Mesenchymal stem cell (in vitro differentiated cells and primary cell): ENCODE data around the gene SLC12A6.
A peak's percentile ranks its signal among the peaks of the same experiment; 100 is the strongest.

Experiments
- DNase-seq: peaks from one replicate; pipeline ENCODE4 v3.0.0-alpha.2; 2013
- H2AFZ ChIP-seq: one replicate; pipeline ENCODE4 v1.6.1; 2013; ENCODE audit warnings: low read depth, mild to moderate bottlenecking, control low read depth, inconsistent platforms, low read length, moderate library complexity
- H2AK5ac ChIP-seq: 2 replicates; pipeline ENCODE4 v1.6.1; 2013; ENCODE audit warnings: low read length, moderate library complexity, mild to moderate bottlenecking, inconsistent platforms; ENCODE audit not compliant: severe bottlenecking
- H2BK120ac ChIP-seq: one replicate; pipeline ENCODE4 v1.6.1; 2013; ENCODE audit warnings: low read depth, mild to moderate bottlenecking, inconsistent platforms, low read length, moderate library complexity
- H2BK12ac ChIP-seq, 2 experiments: one replicate each; pipeline ENCODE4 v1.6.1; 2013; ENCODE audit warnings: inconsistent platforms in 2 of 2, low read length in 2 of 2, mild to moderate bottlenecking in 2 of 2, moderate library complexity in 2 of 2, control low read depth in 1 of 2
- H2BK15ac ChIP-seq: one replicate; pipeline ENCODE4 v1.6.1; 2013; ENCODE audit warnings: mild to moderate bottlenecking, low read depth, inconsistent platforms; ENCODE audit not compliant: poor library complexity, severe bottlenecking
- H2BK5ac ChIP-seq: 2 replicates; pipeline ENCODE4 v1.6.1; 2013; ENCODE audit warnings: low read depth, mild to moderate bottlenecking, low read length, control low read depth, inconsistent platforms; ENCODE audit not compliant: poor library complexity, severe bottlenecking
- H3K14ac ChIP-seq, 2 experiments: one replicate each; pipeline ENCODE4 v1.6.1; 2013; ENCODE audit warnings: inconsistent platforms in 2 of 2, low read length in 2 of 2, control low read depth in 1 of 2, mild to moderate bottlenecking in 1 of 2, moderate library complexity in 1 of 2
- H3K18ac ChIP-seq, 2 experiments: one replicate each; pipeline ENCODE4 v1.6.1; 2013; ENCODE audit warnings: inconsistent platforms in 2 of 2, low read length in 2 of 2, control low read depth in 1 of 2, low read depth in 1 of 2, mild to moderate bottlenecking in 1 of 2
- H3K23ac ChIP-seq, 2 experiments: one replicate each; pipeline ENCODE4 v1.6.1; 2013; ENCODE audit warnings: inconsistent platforms in 2 of 2, low read length in 2 of 2, mild to moderate bottlenecking in 2 of 2, moderate library complexity in 2 of 2, control low read depth in 1 of 2
- H3K27ac ChIP-seq: 2 replicates; pipeline ENCODE4 v1.5.1; 2013; ENCODE audit warnings: mild to moderate bottlenecking, moderate library complexity, low read length, control low read depth, inconsistent platforms; ENCODE audit not compliant: poor library complexity, severe bottlenecking
- H3K27me3 ChIP-seq, 2 experiments: 2 replicates each; pipeline versions ENCODE4 v1.6.1 to v1.7.0; 2013; ENCODE audit warnings: low read length in 2 of 2, mild to moderate bottlenecking in 2 of 2, moderate library complexity in 2 of 2, control low read depth in 1 of 2, inconsistent platforms in 1 of 2; ENCODE audit not compliant: control insufficient read depth in 1 of 2, insufficient read depth in 1 of 2
- H3K36me3 ChIP-seq, 2 experiments: 2 replicates each; pipeline versions ENCODE4 v1.6.1 to v1.7.0; 2013; ENCODE audit warnings: low read length in 2 of 2, control low read depth in 1 of 2, inconsistent platforms in 1 of 2, low read depth in 1 of 2, mild to moderate bottlenecking in 1 of 2; ENCODE audit not compliant: insufficient read depth in 2 of 2, control insufficient read depth in 1 of 2
- H3K4ac ChIP-seq, 2 experiments: one replicate each; pipeline ENCODE4 v1.6.1; 2013; ENCODE audit warnings: inconsistent platforms in 2 of 2, low read length in 2 of 2, mild to moderate bottlenecking in 2 of 2, moderate library complexity in 2 of 2, control low read depth in 1 of 2, low read depth in 1 of 2
- H3K4me1 ChIP-seq: 2 replicates; pipeline ENCODE4 v1.6.1; 2013; ENCODE audit warnings: low read depth, low read length, control low read depth; ENCODE audit not compliant: control insufficient read depth, insufficient read depth
- H3K4me2 ChIP-seq: 2 replicates; pipeline ENCODE4 v1.6.1; 2013; ENCODE audit warnings: low read length, mild to moderate bottlenecking, inconsistent platforms; ENCODE audit not compliant: poor library complexity, severe bottlenecking
- H3K4me3 ChIP-seq, 2 experiments: 2 replicates each; pipeline versions ENCODE4 v1.5.1 to v1.7.0; 2013; ENCODE audit warnings: low read length in 2 of 2, mild to moderate bottlenecking in 2 of 2, control low read depth in 1 of 2, low read depth in 1 of 2; ENCODE audit not compliant: insufficient read depth in 1 of 2
- H3K79me1 ChIP-seq: replicated peaks from 2 replicates; pipeline ENCODE4 v1.6.1; 2013; ENCODE audit warnings: mild to moderate bottlenecking, control low read depth, low read length, inconsistent platforms; ENCODE audit not compliant: poor library complexity, severe bottlenecking
- H3K9ac ChIP-seq: 2 replicates; pipeline ENCODE4 v1.7.0; 2013; ENCODE audit warnings: mild to moderate bottlenecking, low read length, moderate library complexity
- H3K9me3 ChIP-seq: 2 replicates; pipeline ENCODE4 v1.7.0; 2013; ENCODE audit warnings: mild to moderate bottlenecking, low read length; ENCODE audit not compliant: control insufficient read depth
- H4K8ac ChIP-seq: one replicate; pipeline ENCODE4 v1.6.1; 2013; ENCODE audit warnings: inconsistent platforms, mild to moderate bottlenecking, low read length, moderate library complexity
- H4K91ac ChIP-seq: one replicate; pipeline ENCODE4 v1.6.1; 2013; ENCODE audit warnings: mild to moderate bottlenecking, low read length, inconsistent platforms
- WGBS: methylation state at CpG from one replicate; pipeline ENCODE4 v1.1.7; 2013; ENCODE audit warnings: mixed read lengths; 5-methylcytosine and 5-hydroxymethylcytosine counted together

The SLC12A6 gene

DNA sequence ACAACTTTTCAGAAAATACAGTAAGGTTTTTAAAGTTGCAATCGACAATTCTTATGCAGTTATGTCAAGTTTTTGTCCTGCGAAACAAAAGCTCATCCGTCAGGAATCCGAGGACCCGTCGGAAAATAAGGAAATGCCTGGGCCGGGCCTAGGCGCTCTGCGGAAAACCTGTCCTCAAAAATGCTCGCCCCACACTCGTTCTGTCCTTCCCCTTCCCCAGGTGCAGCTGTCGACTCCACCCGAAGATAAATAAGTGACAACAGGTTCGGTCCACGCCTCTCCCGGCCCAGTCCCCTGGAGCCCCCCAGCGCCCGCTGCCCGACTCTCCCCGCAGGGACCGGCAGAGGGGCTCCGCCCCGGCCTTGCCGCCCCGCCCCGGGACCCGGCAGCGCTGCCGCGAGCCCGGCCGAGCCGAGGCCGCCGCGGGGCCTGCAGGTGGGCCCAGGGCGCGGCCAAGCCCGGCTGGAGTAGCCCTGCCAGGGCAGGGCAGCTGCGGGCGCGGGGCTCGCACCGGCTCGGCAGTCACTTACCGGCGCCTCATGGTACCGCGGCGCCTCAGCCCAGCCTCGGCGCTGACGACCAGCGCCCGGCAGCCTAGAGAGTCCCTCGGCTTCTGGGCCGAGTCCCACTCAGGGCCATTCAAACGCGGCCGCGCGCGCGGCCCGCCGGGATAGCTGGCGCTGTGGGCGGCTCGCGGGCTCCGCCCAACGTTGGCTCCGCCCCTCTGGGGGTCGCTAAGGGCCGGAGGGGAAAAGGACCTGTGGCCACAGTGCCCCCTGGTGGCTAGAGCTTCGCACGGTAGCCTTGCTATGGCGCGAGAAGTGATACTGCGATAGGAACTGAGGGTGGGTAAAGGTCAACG lies 127.9 kb downstream of the SLC12A6 start, which contains the start of gene KATNBL1:
KATNBL1 (minus strand) TSS at position 676 of the 862 bp plus-strand sequence. CDS start 46,420 bp downstream, outside the sequence.
- no peaks in the 10 kb centered on the region for H3K79me1 ChIP-seq
- peak within 1 kb of the TSS; percentile 94 for H3K27ac ChIP-seq
- H3K27me3 ChIP-seq: peaks cover 0 to 4% of the 10 kb centered on the region in 2 experiments
- no peak within 1 kb of the TSS for H2AK5ac ChIP-seq
- H3K4me2 ChIP-seq: peak within 1 kb of the TSS; percentile 74
- H3K18ac ChIP-seq: peak within 1 kb of the TSS; percentile 63 to 91
- peak within 1 kb of the TSS; percentile 64 for H2BK15ac ChIP-seq
- peaks cover 0 to 7% of the 10 kb centered on the region in 2 experiments for H3K36me3 ChIP-seq
- DNase-seq: peak; percentile 93
- H2BK5ac ChIP-seq: peak within 1 kb of the TSS; percentile 73
- no peaks in the 10 kb centered on the region for H3K9me3 ChIP-seq
- peak within 1 kb of the TSS; percentile 92 for H4K8ac ChIP-seq
- H3K4ac ChIP-seq: peak within 1 kb of the TSS in 1 of 2 experiments; percentile 81
- peak within 1 kb of the TSS; percentile 78 to 86 for H3K4me3 ChIP-seq
- no peak within 1 kb of the TSS for H3K14ac ChIP-seq
- WGBS: under 1% methylated on average over 71 of the region's 81 CpGs
- peak within 1 kb of the TSS; percentile 83 for H4K91ac ChIP-seq
- H2AFZ ChIP-seq: peak within 1 kb of the TSS; percentile 88
- H2BK120ac ChIP-seq: no peak within 1 kb of the TSS
- H3K23ac ChIP-seq: no peak within 1 kb of the TSS
- H3K4me1 ChIP-seq: peaks cover 5% of the 10 kb centered on the region
- no peak within 1 kb of the TSS for H2BK12ac ChIP-seq
- H3K9ac ChIP-seq: peak within 1 kb of the TSS; percentile 94

DNA sequence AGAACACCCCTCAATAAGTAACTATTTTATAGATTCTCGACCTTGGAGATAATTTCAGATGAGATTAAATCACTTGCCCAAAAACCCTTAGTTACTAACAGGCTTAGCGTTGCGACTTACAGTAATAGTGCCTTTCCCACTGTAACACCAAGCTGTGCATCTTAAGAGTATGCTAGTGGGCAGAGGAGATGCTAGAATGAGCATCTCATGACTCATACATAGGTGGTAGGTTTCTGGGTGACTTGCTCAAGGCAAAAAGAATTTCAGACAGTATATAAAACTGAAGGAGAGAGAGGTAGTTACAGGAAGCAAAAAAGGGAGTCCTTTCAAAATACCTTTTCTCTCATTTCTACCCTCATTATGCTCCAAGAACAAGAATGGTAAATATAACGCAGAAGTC lies 131.6 kb downstream of the SLC12A6 start:
- Histone ChIP-seq H3K36me3 (peaks cover 0 to 13% of the 10 kb centered on the region in 2 experiments), H3K9me3 (no peaks in the 10 kb centered on the region), H3K27ac (no peak overlapping the region), H3K79me1 (no peaks in the 10 kb centered on the region), H2AFZ (no peak overlapping the region), H4K8ac (no peak overlapping the region), H2BK12ac (no peak overlapping the region), H3K27me3 (no peaks in the 10 kb centered on the region), H4K91ac (no peak overlapping the region), H3K4me3 (no peak overlapping the region), H2AK5ac (no peak overlapping the region), H3K4me2 (no peak overlapping the region), H2BK5ac (no peak overlapping the region), H2BK120ac (no peak overlapping the region), H2BK15ac (no peak overlapping the region), H3K4me1 (peaks cover 5% of the 10 kb centered on the region), H3K14ac (no peak overlapping the region), H3K9ac (no peak overlapping the region), H3K18ac (no peak overlapping the region), H3K4ac (no peak overlapping the region), H3K23ac (no peak overlapping the region)
- 98% methylated on average over 4 of the region's 4 CpGs for WGBS
- peak; percentile 17 for DNase-seq

DNA sequence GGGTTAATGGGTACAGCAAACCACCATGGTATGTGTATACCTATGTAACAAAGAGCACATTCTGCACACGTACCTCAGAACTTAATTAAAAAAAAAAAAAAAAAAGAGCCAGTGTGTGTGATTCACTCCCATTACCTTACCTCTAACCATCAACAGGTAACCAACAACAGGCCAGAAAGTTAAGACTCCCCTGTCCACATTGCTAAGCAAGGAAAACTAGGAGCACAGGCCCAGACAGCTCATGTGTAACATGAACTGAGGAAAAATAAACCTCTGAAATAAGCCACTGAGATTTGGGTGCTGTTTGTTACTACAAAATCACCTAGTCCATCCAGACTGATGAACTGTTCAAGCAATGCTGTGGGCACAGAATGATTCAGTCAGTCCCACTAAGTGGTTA lies 133.6 kb downstream of the SLC12A6 start:
- no peak overlapping the region for H2AFZ ChIP-seq
- no peak overlapping the region for H3K4me3 ChIP-seq
- no peak overlapping the region for H2AK5ac ChIP-seq

DNA sequence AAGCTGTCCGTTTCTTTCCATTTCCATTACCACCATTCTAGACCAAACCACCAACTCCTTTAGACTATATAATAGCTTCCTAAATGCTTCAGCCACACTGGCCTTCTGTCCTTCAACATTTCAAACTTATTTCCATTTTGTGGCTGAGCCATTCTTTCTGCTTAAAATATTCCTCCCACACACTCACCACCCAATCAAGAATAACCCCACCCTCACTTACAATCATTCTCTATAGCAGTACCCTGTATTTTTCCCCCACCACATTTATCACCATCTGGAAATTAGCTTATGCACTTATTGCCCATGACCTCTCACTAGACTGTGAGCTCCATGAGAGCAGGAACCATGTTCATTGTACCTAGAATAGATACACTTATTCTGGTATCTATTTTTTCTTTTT lies 134.3 kb downstream of the SLC12A6 start:
- H3K23ac ChIP-seq: no peak overlapping the region
- peaks cover 8 to 19% of the 10 kb centered on the region in 2 experiments for H3K36me3 ChIP-seq
- H3K14ac ChIP-seq: no peak overlapping the region
- no peak overlapping the region for H2AK5ac ChIP-seq
- H3K9me3 ChIP-seq: no peaks in the 10 kb centered on the region
- no peak overlapping the region for H3K4me2 ChIP-seq
- no peak overlapping the region for H3K9ac ChIP-seq
- no peak overlapping the region for H4K91ac ChIP-seq
- H2BK5ac ChIP-seq: no peak overlapping the region
- 95% methylated on average over 1 of the region's 1 CpG for WGBS
- H3K27ac ChIP-seq: no peak overlapping the region
- no peak overlapping the region for H3K4ac ChIP-seq
- DNase-seq: no peak
- H3K4me3 ChIP-seq: no peak overlapping the region
- no peak overlapping the region for H4K8ac ChIP-seq
- peaks cover 4% of the 10 kb centered on the region for H3K4me1 ChIP-seq
- H2BK120ac ChIP-seq: no peak overlapping the region
- peaks cover 2% of the 10 kb centered on the region for H3K79me1 ChIP-seq
- H3K18ac ChIP-seq: no peak overlapping the region
- no peak overlapping the region for H2AFZ ChIP-seq
- no peaks in the 10 kb centered on the region for H3K27me3 ChIP-seq
- H2BK12ac ChIP-seq: no peak overlapping the region
- H2BK15ac ChIP-seq: no peak overlapping the region

More for the DNA sequence above, 133.6 kb downstream of the SLC12A6 start:
- Histone ChIP-seq H3K4me1 (peaks cover 4% of the 10 kb centered on the region), H3K18ac (no peak overlapping the region), H2BK15ac (no peak overlapping the region), H2BK120ac (no peak overlapping the region), H3K27me3 (no peaks in the 10 kb centered on the region), H3K23ac (no peak overlapping the region), H4K91ac (no peak overlapping the region), H2BK12ac (no peak overlapping the region), H3K14ac (no peak overlapping the region), H2BK5ac (no peak overlapping the region), H3K9me3 (no peaks in the 10 kb centered on the region), H3K27ac (no peak overlapping the region), H3K4ac (no peak overlapping the region), H3K36me3 (peaks cover 8 to 19% of the 10 kb centered on the region in 2 experiments), H4K8ac (no peak overlapping the region), H3K9ac (no peak overlapping the region), H3K4me2 (no peak overlapping the region), H3K79me1 (peaks cover 2% of the 10 kb centered on the region)
- 100% methylated on average over 1 of the region's 1 CpG for WGBS
- DNase-seq: no peak
